Amygdala (tissue), 56 donors: ENCODE measurements around the gene PLCH1.
"Not testable (repeated sequence)": the region's sequence is repeated elsewhere in the genome, so short reads cannot be mapped to it uniquely, and the experiment has no call there.

Source experiments
- DNase-seq, 56 donors: peaks; one replicate each; lab custom pipeline; 2025; lab: John Stamatoyannopoulos, UW

The PLCH1 gene

GRCh38 chr3:155394896-155395295 is 350.0 kb downstream of the PLCH1 start:
- DNase-seq: not testable (repeated sequence)

- no peak for DNase-seq
Observed at GRCh38 chr3:155394240-155394639, 350.6 kb downstream of the PLCH1 start.

- DNase-seq: no peak
Observed at GRCh38 chr3:155393316-155393715, 351.6 kb downstream of the PLCH1 start.

- DNase-seq: no peak
Observed at GRCh38 chr3:155392138-155392537, 352.7 kb downstream of the PLCH1 start.

- peak in 3 of 56 donors; percentile 3 to 30 (median 4) for DNase-seq
Observed at GRCh38 chr3:155391551-155391958, 353.3 kb downstream of the PLCH1 start.

GRCh38 chr3:155391104-155391503 is 353.8 kb downstream of the PLCH1 start:
- DNase-seq: no peak

GRCh38 chr3:155390351-155390750 is 354.5 kb downstream of the PLCH1 start:
- no peak for DNase-seq

GRCh38 chr3:155388417-155388816 is 356.5 kb downstream of the PLCH1 start:
- no peak for DNase-seq

GRCh38 chr3:155387571-155387970 is 357.3 kb downstream of the PLCH1 start:
- no peak for DNase-seq

- DNase-seq: no peak
Observed at GRCh38 chr3:155386919-155387318, 358.0 kb downstream of the PLCH1 start.

- DNase-seq: no peak
Observed at GRCh38 chr3:155385896-155386625, 358.8 kb downstream of the PLCH1 start.

- peak in 28 of 56 donors; percentile 3 to 73 (median 27) for DNase-seq
Observed at GRCh38 chr3:155382396-155383042, 362.4 kb downstream of the PLCH1 start.

GRCh38 chr3:155377847-155378246 is 367.0 kb downstream of the PLCH1 start:
- no peak for DNase-seq

GRCh38 chr3:155377071-155377470 is 367.8 kb downstream of the PLCH1 start:
- DNase-seq: no peak

GRCh38 chr3:155372281-155372680 is 372.6 kb downstream of the PLCH1 start:
- DNase-seq: no peak

- peak in 2 of 56 donors; percentile 5 to 19 for DNase-seq
Observed at GRCh38 chr3:155370764-155371503, 373.9 kb downstream of the PLCH1 start.

- DNase-seq: peak in 5 of 56 donors; percentile 7 to 14 (median 10)
Observed at GRCh38 chr3:155370198-155370597, 374.7 kb downstream of the PLCH1 start.

- no peak for DNase-seq
Observed at GRCh38 chr3:155369735-155370134, 375.1 kb downstream of the PLCH1 start.

GRCh38 chr3:155369244-155369643 is 375.6 kb downstream of the PLCH1 start:
- DNase-seq: no peak

GRCh38 chr3:155368786-155369185 is 376.1 kb downstream of the PLCH1 start:
- DNase-seq: no peak

- DNase-seq: no peak
Observed at GRCh38 chr3:155367506-155367905, 377.4 kb downstream of the PLCH1 start.
